RWPE1 (cell line): ENCODE data around the gene SCYL1.

Source experiments
- CTCF ChIA-PET: fragments of 350-600 bp; sonication (Branson Sonifier 250); formaldehyde crosslinking; extraction: SDS; loops from one replicate; lab custom pipeline; 2021; lab: Yijun Ruan, JAX
- POLR2A ChIA-PET: fragments of 400-600 bp; formaldehyde crosslinking; extraction: SDS; loops from one replicate; lab custom pipeline; 2020; ENCODE audit warnings: antibody characterized with exemption; ENCODE audit not compliant: low non-redundant PET; lab: Yijun Ruan, JAX
- DNase-seq: peaks from one replicate; pipeline ENCODE4 v3.0.0; 2012; ENCODE audit warnings: low spot score
- H3K27ac ChIP-seq: fragments of 450-650 bp; 2 replicates; pipeline ENCODE4 v1.5.1; 2017
- CTCF ChIP-seq: fragments of 450-650 bp; conservative IDR thresholded peaks from 2 replicates; pipeline ENCODE4 v1.5.1; 2017; ENCODE audit warnings: low read depth, mild to moderate bottlenecking

Gene SCYL1

GRCh38 chr11:65546217-65546958 lies 21.5 kb downstream of the SCYL1 start:
- peak; percentile 92 for DNase-seq
- H3K27ac ChIP-seq, result peak overlapping the region; percentile 45
- no peak for TF ChIP-seq CTCF
- POLR2A ChIA-PET, result interaction anchor here (0.6 kb wide), 2 partner anchors 117 to 123 kb away, joined by 3 to 4 read pairs; no protein-coding TSS in a partner anchor
- CTCF ChIA-PET, result interaction anchor here (1.0 kb wide), 1 partner anchor 27 kb away, joined by 3 read pairs; no protein-coding TSS in a partner anchor

GRCh38 chr11:65547446-65548125 lies 22.7 kb downstream of the SCYL1 start:
- CTCF ChIA-PET, result interaction anchor here (0.5 to 1.0 kb wide), 2 partner anchors 19 to 159 kb away, joined by 3 to 4 read pairs; no protein-coding TSS in a partner anchor
- POLR2A ChIA-PET, result interaction anchor here (0.6 kb wide), 1 partner anchor 43 kb away, joined by 3 read pairs; no protein-coding TSS in a partner anchor
- no peak for DNase-seq
- no peak overlapping the region for H3K27ac ChIP-seq
- TF ChIP-seq CTCF, result no peak

- ChIA-PET POLR2A (no interaction called here), CTCF (interaction anchor here (0.6 to 1.4 kb wide), 4 partner anchors 11 to 1099 kb away, joined by 3 to 4 read pairs (median 3); no protein-coding TSS in a partner anchor)
- H3K27ac ChIP-seq, result no peak overlapping the region
- no peak for DNase-seq
- no peak for TF ChIP-seq CTCF
Observed at GRCh38 chr11:65548395-65548794, 23.5 kb downstream of the SCYL1 start.

DNA sequence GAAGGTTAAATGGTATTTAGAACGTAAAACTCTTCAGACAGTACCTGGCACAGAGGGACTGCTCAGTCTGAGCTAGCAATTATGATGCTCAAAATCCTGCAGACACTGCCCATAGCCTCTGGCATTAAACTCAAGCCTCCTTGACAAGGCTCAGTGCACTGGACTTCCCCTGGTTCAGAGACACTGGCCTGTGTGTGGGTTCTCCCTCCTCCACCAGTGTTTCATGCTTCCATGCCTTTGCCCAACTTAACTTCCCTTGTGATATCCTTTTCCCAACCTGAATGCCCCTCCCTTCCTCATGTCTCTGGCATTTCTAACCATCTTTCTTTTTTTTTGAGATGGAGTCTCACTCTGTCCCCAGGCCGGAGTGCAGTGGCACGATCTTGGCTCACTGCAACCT lies 24.2 kb downstream of the SCYL1 start:
- CTCF ChIA-PET, result interaction anchor here (0.6 to 1.4 kb wide), 3 partner anchors 10 to 23 kb away, joined by 3 to 4 read pairs (median 4); no protein-coding TSS in a partner anchor
- POLR2A ChIA-PET, result no interaction called here
- TF ChIP-seq CTCF, result no peak
- H3K27ac ChIP-seq, result no peak overlapping the region
- no peak for DNase-seq

GRCh38 chr11:65551572-65552387 lies 26.9 kb downstream of the SCYL1 start:
- no peak for DNase-seq
- TF ChIP-seq CTCF, result peak; percentile 54; the same call in 1 of the 2 replicates
- ChIA-PET POLR2A (no interaction called here), CTCF (interaction anchor here (0.5 to 2.2 kb wide), 12 partner anchors 9 to 271 kb away, joined by 3 to 12 read pairs (median 3); no protein-coding TSS in a partner anchor)
- H3K27ac ChIP-seq, result no peak overlapping the region
